HG03575 (cell line): ENCODE measurements around the gene AP5Z1.
"Not testable (repeated sequence)": the region's sequence is repeated elsewhere in the genome, so short reads cannot be mapped to it uniquely, and the experiment has no call there.

Experiments used
- ATAC-seq: cut with Tn5 transposase; IDR thresholded peaks from one replicate; pipeline ENCODE4 v1.9.1; 2021; ENCODE audit not compliant: unreplicated experiment, insufficient number of reproducible peaks, low FRiP score; ENCODE audit errors: extremely low read depth

The AP5Z1 gene

DNA sequence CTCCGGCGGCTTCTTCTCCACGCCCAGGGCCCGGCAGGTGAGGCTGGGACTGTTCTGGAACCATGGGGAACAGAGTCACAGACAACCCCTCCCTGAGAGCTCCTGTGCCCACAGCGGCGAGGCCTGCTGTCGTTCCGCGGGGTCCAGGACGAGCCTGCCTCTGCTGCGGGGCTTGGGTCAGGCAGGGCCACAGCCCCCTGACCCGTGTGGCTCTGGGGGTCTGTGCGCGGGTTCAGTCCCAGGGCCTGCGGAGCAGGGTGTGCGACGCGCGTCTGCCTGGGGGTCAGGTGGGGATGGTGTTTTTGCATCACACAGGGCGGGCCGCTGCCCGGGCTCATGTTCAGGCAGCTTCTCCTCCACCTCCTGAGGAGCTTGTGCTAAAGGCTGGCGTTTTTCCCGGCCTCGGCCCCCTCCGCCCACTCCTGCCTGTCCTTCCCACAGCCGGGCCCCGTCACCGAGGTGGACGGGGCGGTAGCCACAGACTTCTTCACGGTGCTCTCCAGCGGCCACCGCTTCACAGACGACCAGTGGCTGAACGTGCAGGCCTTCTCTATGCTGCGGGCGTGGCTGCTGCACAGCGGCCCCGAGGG is 8.4 kb downstream of the AP5Z1 start:
- ATAC-seq: no peak

- no peak for ATAC-seq
Observed at GRCh38 chr7:4784799-4785198, 9.4 kb downstream of the AP5Z1 start.

DNA sequence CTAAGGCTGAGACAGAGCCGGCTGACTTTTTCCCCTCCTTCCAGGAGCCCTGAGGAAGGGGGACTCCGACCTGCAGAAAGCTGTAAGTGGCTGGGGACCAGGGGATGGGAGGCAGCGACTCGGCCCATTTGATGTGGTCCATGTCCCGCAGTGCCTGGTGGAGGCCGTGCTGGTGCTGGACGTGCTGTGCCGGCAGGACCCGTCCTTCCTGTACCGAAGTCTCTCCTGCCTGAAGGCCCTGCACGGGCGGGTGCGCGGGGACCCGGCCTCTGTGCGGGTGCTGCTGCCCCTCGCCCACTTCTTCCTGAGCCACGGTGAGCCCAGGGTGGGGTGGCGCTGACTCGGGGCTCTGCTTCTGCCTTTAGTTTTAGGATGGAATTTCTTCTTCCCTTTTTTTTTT is 9.9 kb downstream of the AP5Z1 start:
- ATAC-seq: no peak

GRCh38 chr7:4786015-4786414 is 10.6 kb downstream of the AP5Z1 start:
- ATAC-seq: no peak

DNA sequence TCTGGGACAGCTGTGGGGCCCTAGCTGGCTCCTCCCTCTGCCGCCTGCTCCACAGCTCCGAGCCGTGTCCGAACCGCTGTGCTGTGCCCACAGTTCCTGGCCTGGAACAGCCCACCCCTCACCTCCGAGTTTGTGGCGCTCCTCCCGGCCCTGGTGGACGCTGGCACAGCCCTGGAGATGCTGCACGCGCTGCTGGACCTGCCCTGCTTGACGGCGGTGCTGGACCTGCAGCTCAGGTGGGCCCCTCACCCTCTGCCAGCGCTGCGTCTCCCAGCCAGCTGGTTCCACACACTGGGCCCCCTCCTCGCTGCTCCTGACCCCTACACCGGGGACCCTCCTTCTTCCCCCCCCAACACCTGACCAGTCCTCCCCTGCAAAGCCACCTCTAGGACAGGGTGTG is 12.1 kb downstream of the AP5Z1 start:
- ATAC-seq: no peak

- no peak for ATAC-seq
Observed at GRCh38 chr7:4787947-4788626, 12.7 kb downstream of the AP5Z1 start.

- ATAC-seq: no peak
Observed at GRCh38 chr7:4788627-4789189, 13.3 kb downstream of the AP5Z1 start.

DNA sequence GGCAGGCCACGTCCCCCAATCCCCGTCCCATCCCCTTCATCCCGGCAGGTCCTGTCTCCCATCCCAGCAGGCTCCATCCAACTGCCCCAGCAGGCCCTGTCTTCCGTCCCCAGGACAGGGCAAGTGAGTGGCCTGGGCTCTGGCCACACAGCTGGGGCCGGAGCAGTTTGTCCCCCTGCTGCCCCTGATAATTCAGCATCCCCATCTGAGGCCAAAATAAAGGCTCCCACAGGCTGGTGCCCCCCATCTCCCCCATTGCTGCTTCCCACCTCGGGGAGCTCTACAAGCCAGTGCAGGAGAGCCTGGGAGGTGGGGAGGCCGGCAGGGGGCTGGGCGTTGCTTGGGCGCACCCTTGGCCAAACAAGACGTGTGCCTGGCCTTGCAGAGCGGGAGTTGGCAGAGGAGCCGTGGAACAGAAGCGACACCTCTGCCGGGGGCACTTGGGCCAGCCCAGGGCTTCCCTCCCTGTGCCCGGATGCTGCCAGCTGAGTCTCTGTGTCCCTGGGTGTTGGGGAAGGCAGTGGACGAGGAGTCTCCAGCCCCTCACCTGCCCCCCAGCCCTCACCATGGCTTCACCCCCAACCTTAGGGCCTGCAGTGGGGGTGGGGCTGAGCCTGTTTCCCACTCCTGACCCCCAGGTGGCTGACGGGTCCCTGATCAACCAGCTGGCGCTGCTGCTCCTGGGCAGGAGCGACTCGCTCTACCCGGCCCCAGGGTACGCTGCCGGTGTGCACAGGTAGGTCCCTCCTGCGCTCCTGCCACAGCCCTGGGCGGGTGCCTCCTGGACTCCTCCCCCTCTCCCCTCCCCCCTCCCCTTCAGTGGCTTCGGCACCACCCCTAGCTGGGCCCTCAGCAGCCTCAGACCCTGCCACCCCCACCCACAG is 14.0 kb downstream of the AP5Z1 start:
- ATAC-seq: no peak

DNA sequence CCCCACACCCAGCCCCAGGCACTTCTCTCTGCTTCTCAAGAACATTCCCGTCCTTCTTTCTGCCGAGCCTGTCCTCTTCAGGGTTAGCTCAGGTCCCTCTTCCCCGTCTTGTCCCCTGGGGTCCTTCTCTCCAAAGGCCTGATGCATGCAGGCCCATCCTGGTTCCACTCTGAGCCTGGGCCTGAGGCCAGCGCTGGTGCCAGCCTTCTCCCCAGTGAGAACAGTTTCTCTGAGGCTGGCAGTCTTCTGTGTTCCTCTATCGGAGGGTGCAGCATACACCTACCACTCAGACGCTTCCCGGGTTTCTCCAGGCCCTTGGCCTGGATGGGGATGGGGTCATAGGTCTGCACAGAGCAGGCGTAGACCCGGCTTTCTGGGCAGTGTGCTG is 14.6 kb downstream of the AP5Z1 start:
- no peak for ATAC-seq

DNA sequence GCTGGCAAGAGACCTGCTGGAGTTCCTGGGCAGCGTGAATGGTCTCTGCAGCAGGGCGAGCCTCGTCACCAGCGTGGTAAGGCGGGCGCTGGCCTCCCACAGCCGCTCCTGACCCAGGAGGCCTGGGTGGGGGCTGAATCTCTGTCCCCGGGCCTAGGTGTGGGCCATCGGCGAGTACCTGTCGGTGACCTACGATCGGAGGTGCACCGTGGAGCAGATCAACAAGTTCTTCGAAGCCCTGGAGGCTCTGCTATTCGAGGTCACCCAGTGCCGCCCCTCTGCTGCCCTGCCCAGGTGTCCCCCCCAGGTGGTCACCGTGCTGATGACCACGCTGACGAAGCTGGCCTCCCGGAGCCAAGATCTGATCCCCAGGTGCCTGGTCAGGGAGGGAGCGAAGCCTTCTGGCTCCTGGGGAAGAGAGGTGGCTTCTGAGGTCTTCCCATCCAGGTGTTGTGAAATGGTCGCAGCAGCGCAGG is 15.1 kb downstream of the AP5Z1 start:
- no peak for ATAC-seq

DNA sequence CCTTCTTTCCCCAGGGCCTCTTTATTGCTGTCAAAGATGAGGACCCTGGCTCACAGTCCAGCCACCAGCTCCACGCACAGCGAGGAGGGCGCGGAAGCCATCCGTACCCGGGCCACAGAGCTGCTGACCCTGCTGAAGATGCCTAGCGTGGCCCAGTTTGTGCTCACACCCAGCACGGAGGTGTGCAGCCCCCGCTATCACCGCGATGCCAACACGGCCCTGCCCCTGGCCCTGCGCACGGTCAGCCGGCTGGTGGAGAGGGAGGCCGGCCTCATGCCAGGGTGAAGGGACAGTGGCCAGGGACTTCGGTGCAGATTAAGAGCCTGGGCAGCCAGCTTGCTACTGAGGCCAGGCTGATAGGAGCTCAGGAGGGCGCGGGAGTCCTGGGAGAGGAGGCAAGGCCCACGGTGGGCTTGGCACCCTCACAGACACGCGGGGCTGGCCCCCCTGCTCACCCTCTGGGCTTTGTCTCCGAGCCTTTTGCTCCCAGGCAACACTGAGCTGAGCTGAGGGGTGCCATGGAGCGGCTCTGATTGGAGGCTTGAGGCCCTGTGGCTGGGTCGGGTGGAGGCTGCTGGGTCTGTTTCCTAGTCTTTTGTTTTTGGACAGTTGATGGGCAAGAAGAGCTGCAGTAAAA is 15.8 kb downstream of the AP5Z1 start:
- no peak for ATAC-seq

DNA sequence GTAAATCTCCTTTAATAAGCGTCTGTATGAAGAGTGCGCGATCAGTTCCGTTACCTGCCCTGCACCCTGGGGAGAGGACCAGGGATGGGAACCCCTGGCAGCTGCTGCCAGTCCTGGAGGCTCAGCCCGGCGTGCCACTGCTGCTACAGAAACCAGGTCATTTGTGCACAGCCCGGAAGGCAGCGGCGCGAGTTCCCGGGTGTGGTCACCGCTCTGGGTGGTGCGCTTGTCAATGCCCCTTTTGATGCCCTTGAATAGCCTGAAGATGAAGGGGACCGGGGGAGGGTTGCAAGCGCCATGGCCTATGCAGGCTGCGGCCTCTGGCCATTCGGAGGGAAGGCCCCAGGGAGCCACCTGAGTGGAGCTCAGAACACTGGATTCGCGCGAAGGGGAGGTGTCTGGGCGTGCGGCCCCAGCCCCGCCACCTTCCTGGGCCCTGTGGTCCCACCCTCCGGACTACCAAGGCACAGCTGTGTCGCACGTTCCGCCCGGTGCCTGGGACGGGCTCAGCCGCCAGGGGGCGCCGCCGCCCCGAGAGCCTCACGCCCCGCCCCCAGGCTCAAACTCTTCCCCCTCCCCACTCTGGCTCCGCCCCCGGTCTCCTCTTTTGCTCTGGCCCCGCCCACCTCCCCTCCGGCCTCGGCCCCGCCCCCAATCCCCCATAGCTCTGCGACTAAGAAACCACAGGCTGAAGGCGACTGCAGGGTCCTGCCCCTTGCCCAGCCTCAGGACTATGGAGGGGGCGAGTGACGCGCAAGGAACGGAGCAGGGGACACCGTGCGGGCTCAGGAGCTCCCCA is 16.5 kb downstream of the AP5Z1 start:
- no peak for ATAC-seq

- ATAC-seq: no peak
Observed at GRCh38 chr7:4792537-4793126, 17.2 kb downstream of the AP5Z1 start.

GRCh38 chr7:4793385-4793993 is 18.1 kb downstream of the AP5Z1 start:
- ATAC-seq: not testable (repeated sequence)

DNA sequence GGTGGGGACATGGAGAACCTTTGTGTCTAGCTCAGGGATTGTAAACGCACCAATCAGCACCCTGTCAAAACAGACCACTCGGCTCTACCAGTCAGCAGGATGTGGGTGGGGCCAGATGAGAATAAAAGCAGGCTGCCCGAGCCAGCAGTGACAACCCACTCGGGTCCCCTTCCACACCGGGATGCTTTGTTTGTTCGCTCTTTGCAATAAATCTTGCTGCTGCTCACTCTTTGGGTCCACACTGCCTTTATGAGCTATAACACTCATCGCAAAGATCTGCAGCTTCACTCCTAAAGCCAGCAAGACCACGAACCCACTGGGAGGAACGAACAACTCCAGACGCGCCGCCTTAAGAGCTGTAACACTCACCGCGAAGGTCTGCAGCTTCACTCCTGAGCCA is 18.7 kb downstream of the AP5Z1 start:
- not testable (repeated sequence) for ATAC-seq

- no peak for ATAC-seq
Observed at GRCh38 chr7:4794591-4795350, 19.3 kb downstream of the AP5Z1 start.

DNA sequence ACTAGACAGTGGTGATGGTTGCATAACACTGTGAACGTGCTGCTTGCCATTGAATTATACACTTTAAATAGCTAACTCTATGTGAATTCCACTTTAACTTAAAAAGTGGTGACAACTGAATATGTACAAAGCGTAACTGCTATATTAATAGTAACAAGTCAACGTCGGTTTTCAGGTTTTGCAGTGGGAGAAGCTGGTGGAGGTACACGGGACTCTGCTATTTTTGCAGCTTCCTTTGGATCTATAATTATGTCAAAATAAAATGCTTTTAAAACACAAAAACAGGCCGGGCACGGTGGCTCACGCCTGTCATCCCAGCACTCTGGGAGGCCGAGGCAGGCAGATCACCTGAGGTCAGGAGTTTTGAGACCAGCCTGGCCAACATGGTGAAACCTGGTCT is 21.0 kb downstream of the AP5Z1 start:
- no peak for ATAC-seq
